Kidney (tissue), 14 donors: ENCODE results near the gene LCNL1. TPM values are rescaled to one million over a fixed set of nuclear protein-coding genes. Genes with fewer than 3 reads are reported as not detected.
"Not testable (repeated sequence)": the region's sequence is repeated elsewhere in the genome, so short reads cannot be mapped to it uniquely, and the experiment has no call there.

Experiments
- DNase-seq, 5 donors: peaks; one replicate each; pipeline ENCODE4 v3.0.0-alpha.2; 2013 to 2020
- FAIRE-seq: peaks from 2 replicates; lab custom pipeline; 2012; peaks lifted over from hg19 to GRCh38; lab: Jason Lieb, UNC
- H3K27ac ChIP-seq, 2 donors: one replicate each; pipeline ENCODE4 v1.7.0; 2013; ENCODE audit warnings: low read depth in 2 of 2, low read length in 2 of 2, inconsistent platforms in 1 of 2
- H3K27me3 ChIP-seq: one replicate; pipeline ENCODE4 v1.7.1; 2013; ENCODE audit warnings: low read length, inconsistent platforms; ENCODE audit not compliant: control insufficient read depth, insufficient read depth
- H3K36me3 ChIP-seq, 3 donors: one replicate each; pipeline versions ENCODE4 v1.7.0 to v1.7.1; 2013; ENCODE audit warnings: low read length in 3 of 3, control low read depth in 1 of 3, inconsistent platforms in 1 of 3; ENCODE audit not compliant: insufficient read depth in 3 of 3, control insufficient read depth in 2 of 3
- H3K4me1 ChIP-seq, 3 donors: one replicate each; pipeline versions ENCODE4 v1.7.0 to v1.7.1; 2013; ENCODE audit warnings: low read length in 3 of 3, inconsistent platforms in 1 of 3, low read depth in 1 of 3; ENCODE audit not compliant: control insufficient read depth in 2 of 3, insufficient read depth in 2 of 3
- H3K4me3 ChIP-seq, 3 donors: one replicate each; pipeline versions ENCODE4 v1.7.0 to v1.8.1; 2013; ENCODE audit warnings: low read length in 3 of 3, control low read depth in 1 of 3, inconsistent platforms in 1 of 3
- H3K9ac ChIP-seq, 3 donors: one replicate each; pipeline versions ENCODE4 v1.7.0 to v1.7.1; 2013; ENCODE audit warnings: low read length in 3 of 3, control low read depth in 1 of 3, inconsistent platforms in 1 of 3
- H3K9me3 ChIP-seq, 3 donors: one replicate each; pipeline versions ENCODE4 v1.7.0 to v1.7.1; 2013; ENCODE audit warnings: low read length in 3 of 3, control low read depth in 1 of 3, inconsistent platforms in 1 of 3; ENCODE audit not compliant: control insufficient read depth in 2 of 3, insufficient read depth in 1 of 3
- CTCF ChIP-seq: IDR thresholded peaks from 3 replicates; pipeline ENCODE4 v1.5.1; 2012; ENCODE audit warnings: mild to moderate bottlenecking, moderate library complexity, borderline replicate concordance; ENCODE audit not compliant: insufficient read depth; ENCODE audit errors: extremely low read depth
- intact Hi-C: fragments of 100-400 bp; cut with DNase I; formaldehyde crosslinking; loops from one replicate; pipeline ENCODE4 v1.11.1; 2022
- polyA plus RNA-seq: library from polyadenylated mRNA; stranded (reverse); fragments of 350-450 nt; fragmentation: Illumina TruSeq; extraction: RNeasy Lipid Tissue Mini Kit (QIAGEN cat#74804); gene quantifications from one replicate; pipeline ENCODE4 v1.2.3, GENCODE V29; 2014; ENCODE audit warnings: low read depth, low replicate concordance; ENCODE audit not compliant: insufficient read depth
- total RNA-seq: library from RNA; stranded (reverse); fragmentation: NEBNext Ultra II Directional; extraction: Animal tissue kit (Norgen Biotek cat#: 25700); gene quantifications from one replicate; pipeline ENCODE4 v1.2.1, GENCODE V29; 2021
- donor health status: control.
- donor health status: control.
- donor health status: control.
- donor health status: control.
- donor health status: control.
- donor health status: DM: yes; HTN: yes; CAD: no.
- donor health status: Normal renal cell carcinoma (clear cell type).

LCNL1 gene
- total and polyA plus RNA-seq, 2 donors from 2014 or later: 0.54 to 1.4 TPM

GRCh38 chr9:137002646-137003041, 19.9 kb downstream of the LCNL1 start:
- Histone ChIP-seq H3K27me3 (no peaks in the 10 kb centered on the region), H3K27ac (no peak overlapping the region), H3K4me3 (no peak overlapping the region), H3K36me3 (no peaks in the 10 kb centered on the region), H3K4me1 (peaks cover 0 to 3% (median 0%) of the 10 kb centered on the region in 3 donors), H3K9me3 (no peaks in the 10 kb centered on the region), H3K9ac (no peak overlapping the region)
- intact Hi-C loops: no loop called here
- FAIRE-seq: no peak
- no peak for TF ChIP-seq CTCF
- no peak for DNase-seq

- H3K4me1 ChIP-seq, DNase-seq, H3K9ac ChIP-seq, H3K36me3 ChIP-seq, H3K9me3 ChIP-seq, intact Hi-C loops, H3K4me3 ChIP-seq, FAIRE-seq, H3K27ac ChIP-seq, H3K27me3 ChIP-seq: not testable (repeated sequence)
- TF ChIP-seq CTCF: peak; percentile 3
Observed at GRCh38 chr9:137004285-137004684, 21.5 kb downstream of the LCNL1 start.

GRCh38 chr9:137006116-137007003, 23.6 kb downstream of the LCNL1 start:
- no peak for TF ChIP-seq CTCF
- Histone ChIP-seq H3K36me3 (no peaks in the 10 kb centered on the region), H3K4me1 (peaks cover 0 to 4% (median 0%) of the 10 kb centered on the region in 3 donors), H3K27me3 (no peaks in the 10 kb centered on the region), H3K9me3 (no peaks in the 10 kb centered on the region), H3K27ac (no peak overlapping the region), H3K9ac (no peak overlapping the region), H3K4me3 (no peak overlapping the region)
- DNase-seq (no peak), FAIRE-seq (no peak)
- intact Hi-C loops: no loop called here
